Measurements from ENCODE around the gene PIH1D1.
A peak's percentile ranks its signal among the peaks of the same experiment; 100 is the strongest.
"Not testable (repeated sequence)": the region's sequence is repeated elsewhere in the genome, so short reads cannot be mapped to it uniquely, and the experiment has no call there.

PIH1D1 gene

DNA sequence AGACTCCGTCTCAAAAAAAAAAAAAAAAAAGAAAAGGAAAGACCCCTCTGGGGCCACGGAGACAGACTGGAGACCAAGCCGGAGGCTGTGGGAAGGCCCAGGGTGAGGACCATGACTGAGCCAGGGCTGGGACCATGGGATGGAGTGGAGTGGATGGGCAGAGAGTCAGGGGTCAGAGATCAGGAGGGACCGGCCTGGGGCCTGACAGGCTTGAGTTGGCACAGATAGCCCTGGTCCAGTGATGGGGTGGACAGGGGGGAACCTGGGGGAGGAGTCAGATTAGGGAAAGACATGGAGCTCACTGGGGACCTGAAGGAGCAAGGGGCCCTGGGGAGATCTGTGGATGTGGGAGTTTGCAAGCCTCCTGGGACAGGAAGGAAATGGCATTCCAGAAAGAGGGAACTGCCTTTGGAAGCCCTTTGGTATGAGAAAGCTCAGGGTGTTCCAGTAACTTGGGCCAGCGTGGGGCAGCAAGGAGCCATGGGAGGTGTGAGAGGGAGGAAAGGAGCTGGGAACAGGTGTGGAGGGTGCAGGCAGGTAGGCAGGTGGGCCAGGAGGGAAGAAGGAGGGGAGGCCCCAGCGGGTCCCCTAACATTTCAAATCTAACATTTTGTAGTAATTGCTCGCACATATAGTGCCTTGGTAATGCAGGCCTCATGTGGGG lies 29.5 kb upstream of the PIH1D1 start:
- DNase-seq (ENCODE audit: low read depth in 2 of 3, low spot score in 1 of 3): no peak

DNA sequence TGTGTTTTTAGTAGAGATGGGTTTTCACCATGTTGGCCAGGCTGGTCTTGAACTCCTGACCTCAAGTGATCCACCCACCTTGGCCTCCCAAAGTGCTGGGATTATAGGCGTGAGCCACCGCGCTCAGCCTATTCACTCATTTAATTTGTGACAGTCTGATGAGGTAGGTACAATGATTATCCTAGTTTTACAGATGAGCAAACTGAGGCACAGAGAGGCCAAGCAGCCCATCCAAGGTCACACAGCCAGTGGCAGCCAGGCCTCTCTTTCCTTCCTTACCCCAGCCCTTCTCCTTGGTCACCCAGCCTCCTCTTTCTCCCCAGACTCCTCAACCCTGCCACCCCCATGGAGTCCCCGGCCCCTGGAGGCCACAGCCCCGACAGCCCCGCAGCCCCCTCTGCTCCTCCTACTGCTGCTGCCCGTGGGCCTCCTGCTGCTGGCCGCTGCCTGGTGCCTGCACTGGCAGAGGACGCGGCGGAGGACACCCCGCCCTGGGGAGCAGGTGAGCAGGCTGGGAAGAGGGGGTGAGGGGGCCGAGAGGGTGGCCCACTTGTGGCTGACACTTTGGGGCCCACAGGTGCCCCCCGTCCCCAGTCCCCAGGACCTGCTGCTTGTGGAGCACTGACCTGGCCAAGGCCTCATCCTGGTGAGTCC lies 28.5 kb upstream of the PIH1D1 start:
- no peak for DNase-seq (ENCODE audit: low read depth in 2 of 3, low spot score in 1 of 3)

DNA sequence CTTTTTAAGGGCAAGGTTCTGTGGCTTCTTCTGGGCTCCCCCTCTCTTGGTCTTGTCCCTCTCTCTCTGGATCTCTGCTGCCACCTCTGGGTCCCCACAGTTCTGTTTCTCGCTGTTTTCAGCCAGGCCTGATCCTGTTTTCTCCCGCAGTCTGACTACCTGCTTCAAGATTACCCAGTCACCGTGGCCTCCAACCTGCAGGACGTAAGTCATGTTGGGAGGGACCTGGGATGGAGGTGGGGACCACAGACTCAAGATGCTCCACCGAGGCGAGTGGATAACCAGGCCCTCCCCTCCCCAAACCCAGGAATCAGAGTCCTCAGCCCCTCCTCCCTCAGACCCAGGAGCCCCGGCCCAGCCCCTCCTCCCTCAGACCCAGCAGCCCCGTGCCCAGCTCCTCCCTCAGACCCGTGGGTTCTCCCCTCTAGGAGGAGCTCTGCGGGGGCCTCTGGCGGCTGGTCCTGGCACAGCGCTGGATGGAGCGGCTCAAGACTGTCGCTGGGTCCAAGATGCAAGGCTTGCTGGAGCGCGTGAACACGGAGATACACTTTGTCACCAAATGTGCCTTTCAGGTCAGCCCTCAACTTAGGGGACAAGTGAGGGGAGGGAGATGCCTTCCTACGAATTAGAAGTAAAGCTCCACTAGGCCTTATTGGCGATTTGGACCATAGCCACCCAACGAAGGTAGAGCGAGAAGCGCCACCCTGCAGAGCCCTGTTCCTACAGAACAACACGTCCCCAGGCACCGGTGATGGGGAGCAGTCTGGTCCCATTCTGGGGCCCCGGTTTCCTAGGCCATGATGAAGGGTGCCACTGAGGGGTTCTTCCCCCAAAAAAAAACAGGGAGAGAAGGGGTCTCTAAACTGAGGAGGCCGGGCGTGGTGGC lies 24.6 kb upstream of the PIH1D1 start:
- peak; percentile 69 to 79 (median 77) for DNase-seq (ENCODE audit: low read depth in 2 of 3, low spot score in 1 of 3)

DNA sequence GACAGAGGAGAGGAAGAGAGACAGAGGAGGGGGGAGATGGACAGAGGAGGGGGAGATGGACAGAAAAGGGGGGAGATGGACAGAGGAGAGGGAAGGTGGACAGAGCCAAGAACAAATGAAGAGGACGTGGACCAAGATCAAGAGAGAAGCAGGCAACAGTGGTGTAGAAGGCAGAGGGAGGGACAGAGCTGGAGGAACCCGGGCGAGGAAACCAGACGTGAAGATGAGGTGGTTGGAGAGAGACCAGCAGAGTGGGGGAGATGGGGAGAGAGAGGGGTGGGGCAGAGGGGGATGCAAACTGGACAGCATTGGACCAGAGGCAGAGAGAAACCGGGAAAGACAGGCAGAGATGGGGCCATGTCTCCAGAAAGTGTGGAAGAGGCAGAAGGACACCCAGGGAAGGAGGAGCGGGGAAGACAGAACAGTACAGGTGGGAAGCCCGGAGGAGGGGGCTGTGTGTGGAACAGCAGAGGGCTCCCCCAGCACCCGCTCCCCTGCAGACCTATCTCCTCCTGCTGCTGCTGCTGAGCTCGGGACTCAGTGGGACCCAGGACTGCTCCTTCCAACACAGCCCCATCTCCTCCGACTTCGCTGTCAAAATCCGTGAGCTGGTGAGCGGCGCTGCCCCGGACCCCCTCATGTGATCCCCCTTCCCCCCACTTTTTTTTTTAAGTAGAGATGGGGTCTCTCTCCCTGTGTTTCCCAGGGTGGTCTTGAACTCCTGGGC lies 23.7 kb upstream of the PIH1D1 start:
- DNase-seq (ENCODE audit: low read depth in 2 of 3, low spot score in 1 of 3): no peak

DNA sequence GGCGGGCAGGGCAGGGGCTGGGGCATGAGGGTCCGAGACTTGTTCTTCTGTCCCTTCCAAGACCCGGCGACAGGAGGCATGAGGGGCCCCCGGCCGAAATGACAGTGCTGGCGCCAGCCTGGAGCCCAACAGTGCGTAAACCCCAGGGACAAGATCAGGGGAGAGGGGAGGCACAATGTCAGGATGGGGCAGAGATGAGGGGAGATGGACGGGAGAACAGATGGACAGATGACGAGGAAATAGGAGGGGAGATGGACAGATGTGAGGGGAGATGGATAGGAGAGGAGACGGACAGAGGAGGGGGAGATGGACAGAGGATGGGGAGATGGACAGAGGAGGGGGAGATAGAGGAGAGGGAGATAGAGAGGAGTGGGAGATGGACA lies 22.9 kb upstream of the PIH1D1 start:
- DNase-seq (ENCODE audit: low read depth in 2 of 3, low spot score in 1 of 3): no peak

DNA sequence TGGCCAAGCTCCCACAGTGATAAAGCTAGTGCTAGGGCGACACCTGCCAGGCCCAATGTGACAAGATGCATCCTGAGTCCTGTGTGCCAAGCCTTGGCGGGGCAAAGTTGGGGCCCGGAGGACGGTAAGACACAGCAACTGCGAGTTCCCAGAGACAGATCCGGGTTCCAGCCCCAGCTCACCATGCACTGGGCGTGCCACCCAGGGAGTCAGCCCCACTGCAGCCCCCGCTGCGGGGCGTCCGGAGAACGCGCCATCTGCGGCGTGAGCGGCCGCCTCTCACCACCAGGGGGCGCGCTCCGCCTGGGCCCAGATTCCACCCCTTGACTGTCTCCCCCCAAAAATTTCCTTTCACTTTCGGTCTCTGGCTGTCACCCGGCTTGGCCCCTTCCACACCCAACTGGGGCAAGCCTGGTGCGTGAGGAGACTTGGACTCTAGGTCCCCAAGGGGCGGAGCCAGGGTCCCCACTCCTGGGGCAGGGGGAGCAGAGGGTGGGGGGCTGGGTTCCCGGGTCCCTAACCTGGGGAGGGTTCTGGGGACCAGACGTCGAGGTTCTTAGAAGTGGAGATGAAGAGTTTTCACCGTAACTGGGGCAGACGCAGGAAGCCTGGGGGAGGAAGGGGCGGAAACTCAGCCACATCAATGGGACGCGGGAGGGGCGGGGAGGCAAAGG lies 22.4 kb upstream of the PIH1D1 start, which contains the start of gene FLT3LG:
FLT3LG (plus strand) TSS at position 348 of the 674 bp plus-strand sequence. CDS start 425 bp downstream, outside the sequence.
- peak; percentile 74 to 86 (median 84) for DNase-seq (ENCODE audit: low read depth in 2 of 3, low spot score in 1 of 3)

DNA sequence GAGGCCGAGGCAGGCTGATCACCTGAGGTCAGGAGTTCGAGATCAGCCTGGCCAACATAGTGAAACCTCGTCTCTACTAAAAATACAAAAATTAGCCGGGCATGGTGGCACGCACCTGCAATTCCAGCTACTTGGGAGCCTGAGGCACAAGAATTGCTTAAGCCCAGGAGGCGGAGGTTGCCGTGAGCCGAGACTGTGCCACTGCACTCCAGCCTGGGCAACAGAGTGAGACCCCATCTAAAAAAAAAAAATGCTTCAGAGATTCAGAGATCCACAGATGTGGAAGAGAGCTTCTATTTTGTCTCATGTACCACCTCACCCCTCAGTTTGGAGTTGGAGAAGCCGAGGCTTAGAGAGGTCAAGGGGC lies 21.9 kb upstream of the PIH1D1 start:
- DNase-seq (ENCODE audit: low read depth in 2 of 3, low spot score in 1 of 3): not testable (repeated sequence)

DNA sequence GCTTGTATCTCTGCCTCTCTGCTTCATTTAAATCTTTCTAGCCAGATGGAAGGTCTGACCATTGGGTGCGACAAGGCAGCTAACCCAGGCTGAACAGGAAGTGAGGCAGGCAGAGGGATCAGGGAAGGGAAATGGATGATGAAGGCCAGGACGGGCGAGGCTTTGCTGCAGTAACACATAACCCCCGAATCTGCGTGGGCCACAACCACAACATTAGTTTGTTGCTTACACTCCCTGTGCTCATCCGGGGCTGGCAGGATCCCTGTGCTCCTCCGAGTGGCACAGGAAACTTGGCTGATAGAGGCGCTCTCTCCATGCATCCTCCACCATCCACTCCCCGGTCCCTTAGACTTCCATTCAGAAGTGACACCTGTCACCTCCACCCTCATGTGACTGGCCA lies 21.3 kb upstream of the PIH1D1 start:
- no peak for DNase-seq (ENCODE audit: low read depth in 2 of 3, low spot score in 1 of 3)

DNA sequence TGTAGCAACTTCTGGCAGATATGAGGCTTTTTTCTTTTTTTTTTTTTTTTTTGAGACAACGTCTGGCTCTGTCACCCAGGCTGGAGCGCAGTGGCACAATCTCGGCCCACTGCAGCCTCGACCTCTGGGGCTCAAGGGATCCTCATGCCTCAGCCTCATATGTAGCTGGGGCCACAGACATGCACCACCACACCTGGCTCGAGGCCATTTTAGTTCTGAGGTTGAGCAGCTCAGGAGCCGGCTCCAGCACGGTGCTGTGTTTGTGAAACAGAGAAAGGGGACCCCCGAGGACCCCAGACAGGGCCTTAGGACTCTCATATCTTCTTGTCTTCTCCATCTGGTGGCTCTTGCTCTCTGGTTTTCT lies 19.0 kb upstream of the PIH1D1 start:
- no peak for DNase-seq (ENCODE audit: low read depth in 2 of 3, low spot score in 1 of 3)

DNA sequence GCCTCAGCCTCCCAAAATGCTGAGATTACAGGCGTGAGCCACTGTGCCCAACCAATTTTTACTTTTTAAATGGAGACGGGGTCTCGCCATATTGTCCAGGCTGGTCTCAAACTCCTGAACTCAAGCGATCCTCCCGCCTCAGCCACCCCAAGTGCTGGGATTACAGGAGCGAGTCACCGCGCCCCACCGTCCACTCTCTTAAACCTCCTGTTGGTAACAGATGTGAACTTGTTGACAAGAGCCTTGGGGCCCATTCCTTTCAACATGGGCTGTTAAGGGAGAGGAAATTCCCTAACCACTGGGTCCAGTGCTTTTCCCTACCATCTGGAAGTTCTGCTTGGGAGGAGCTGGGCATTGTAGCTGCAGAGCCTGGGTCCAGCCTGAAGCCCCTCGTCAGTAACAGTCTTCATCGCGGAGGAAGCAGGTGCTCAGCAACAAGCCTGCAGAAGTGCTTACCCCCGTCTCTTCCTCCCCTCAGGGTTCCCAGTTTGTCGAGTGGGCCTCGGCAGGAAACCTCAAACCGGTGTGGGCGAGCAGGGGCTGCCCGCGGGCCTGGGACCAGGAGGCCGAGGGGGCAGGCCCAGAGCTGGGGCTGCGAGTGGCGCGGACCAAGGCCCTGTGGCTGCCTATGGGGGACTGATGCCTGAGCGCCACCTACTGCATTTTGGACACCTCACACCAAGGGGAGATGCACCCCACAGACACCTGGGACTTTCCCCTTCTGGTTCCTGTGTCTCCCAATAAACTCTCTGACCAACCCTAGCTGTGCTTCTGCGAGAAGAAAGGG lies 18.4 kb upstream of the PIH1D1 start:
- peak; percentile 59 to 79 (median 65) for DNase-seq (ENCODE audit: low read depth in 2 of 3, low spot score in 1 of 3)

DNA sequence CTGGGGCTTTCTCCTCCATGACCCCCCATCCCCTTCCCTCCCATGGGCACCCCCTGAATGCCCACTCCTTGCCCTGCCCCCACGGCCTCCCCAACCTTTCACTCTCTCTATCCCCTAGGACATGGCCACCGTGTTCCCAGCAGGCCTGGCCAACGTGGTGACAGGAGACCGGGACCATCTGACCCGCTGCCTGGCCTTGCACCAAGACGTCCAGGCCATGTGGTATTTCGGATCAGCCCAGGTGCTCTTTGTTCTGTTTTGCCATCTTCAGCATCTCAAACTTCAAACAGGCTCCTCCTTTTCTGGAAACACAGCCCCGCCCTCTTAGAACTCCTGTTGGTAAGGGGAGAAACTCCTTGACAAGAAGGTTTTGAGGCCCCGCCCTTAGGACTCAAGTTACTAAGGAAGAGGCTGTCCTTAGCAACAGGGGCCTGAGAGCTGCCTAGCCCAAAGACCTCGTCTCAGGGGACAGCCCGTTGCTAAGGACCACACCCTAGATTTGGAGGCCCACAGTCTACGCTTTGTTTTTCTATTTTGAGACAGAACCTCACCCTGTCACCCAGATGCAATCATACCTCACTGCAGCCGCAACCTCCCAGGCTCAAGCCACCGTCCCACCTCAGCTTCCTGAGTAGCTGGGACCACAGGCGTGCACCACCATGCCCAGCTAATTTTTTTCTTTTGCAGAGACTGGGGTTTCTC lies 17.3 kb upstream of the PIH1D1 start:
- peak; percentile 60 to 72 (median 63) for DNase-seq (ENCODE audit: low read depth in 2 of 3, low spot score in 1 of 3)

DNA sequence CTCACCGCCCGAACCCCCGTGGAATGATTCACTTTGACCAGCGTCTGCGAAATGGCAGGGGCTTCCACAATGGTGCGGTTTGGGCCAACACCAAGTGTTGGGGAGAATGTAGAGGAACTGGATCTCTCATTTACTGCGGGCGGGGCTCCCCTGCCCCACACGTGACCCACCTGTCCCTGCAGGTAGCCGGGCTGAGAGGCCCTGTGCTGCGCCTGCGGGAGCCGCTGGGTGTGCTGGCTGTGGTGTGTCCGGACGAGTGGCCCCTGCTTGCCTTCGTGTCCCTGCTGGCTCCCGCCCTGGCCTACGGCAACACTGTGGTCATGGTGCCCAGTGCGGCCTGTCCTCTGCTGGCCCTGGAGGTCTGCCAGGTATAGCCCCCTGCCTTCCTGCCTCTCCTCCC lies 16.6 kb upstream of the PIH1D1 start:
- DNase-seq (ENCODE audit: low read depth in 2 of 3, low spot score in 1 of 3): no peak

DNA sequence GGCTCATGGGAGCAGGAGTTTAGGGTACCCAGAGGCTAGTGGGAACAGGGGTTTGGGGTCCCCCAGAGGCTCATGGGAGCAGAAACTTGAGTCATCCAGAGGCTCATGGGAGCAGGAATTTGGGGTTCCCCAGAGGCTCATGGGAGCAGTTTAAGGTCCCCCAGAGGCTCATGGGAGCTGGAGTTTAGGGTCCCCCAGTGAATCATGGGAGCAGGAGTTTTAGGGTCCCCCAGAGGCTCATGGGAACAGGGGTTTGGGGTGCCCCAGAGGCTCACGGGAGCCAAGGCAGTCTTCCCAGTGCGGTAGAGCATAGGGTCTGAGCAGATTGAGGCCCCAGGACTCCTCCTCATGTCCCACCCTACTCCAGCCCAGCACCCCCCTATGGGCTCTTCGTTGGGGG lies 13.8 kb upstream of the PIH1D1 start:
- no peak for DNase-seq (ENCODE audit: low read depth in 2 of 3, low spot score in 1 of 3)

DNA sequence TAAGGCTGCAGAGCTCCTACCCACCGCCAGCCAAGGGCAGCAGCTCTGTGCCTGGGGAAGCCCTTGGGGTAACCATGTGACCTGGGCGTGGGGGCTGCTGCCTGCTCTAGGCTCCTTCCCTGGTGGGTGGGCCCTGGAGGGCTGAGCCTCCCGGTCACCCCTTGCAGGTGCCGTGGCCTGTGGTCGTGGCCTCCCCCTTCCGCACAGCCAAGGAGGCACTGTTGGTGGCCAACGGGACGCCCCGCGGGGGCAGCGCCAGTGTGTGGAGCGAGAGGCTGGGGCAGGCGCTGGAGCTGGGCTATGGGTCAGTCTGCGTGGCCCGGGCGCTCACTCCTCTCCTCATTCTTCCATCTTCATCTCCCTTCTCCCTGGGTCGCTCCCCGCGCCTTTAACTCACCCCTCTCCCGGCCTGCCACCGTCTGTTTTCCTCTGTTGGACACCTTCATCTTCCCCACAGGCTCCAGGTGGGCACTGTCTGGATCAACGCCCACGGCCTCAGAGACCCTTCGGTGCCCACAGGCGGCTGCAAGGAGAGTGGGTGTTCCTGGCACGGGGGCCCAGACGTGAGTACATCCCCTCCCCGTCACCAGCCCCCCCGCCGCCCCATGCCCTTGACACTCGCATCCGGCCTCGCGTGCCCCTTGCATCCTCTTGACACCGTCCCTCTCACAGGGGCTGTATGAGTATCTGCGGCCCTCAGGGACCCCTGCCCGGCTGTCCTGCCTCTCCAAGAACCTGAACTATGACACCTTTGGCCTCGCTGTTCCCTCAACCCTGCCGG lies 12.5 kb upstream of the PIH1D1 start:
- DNase-seq (ENCODE audit: low read depth in 2 of 3, low spot score in 1 of 3): no peak

DNA sequence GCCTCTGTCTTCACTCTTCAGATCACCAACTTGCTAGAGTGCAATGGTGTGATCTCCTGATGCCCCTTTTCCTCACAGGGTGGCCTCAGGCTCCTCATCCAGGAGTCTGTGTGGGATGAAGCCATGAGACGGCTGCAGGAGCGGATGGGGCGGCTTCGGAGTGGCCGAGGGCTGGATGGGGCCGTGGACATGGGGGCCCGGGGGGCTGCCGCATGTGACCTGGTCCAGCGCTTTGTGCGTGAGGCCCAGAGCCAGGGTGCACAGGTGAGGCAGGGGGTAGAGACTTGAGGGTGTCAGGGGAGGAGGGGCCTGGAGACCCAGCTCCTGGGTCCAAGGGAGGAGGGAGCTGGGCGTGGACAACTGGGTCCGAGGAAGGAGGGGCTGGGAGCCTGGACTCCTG lies 10.9 kb upstream of the PIH1D1 start:
- DNase-seq (ENCODE audit: low read depth in 2 of 3, low spot score in 1 of 3): no peak

DNA sequence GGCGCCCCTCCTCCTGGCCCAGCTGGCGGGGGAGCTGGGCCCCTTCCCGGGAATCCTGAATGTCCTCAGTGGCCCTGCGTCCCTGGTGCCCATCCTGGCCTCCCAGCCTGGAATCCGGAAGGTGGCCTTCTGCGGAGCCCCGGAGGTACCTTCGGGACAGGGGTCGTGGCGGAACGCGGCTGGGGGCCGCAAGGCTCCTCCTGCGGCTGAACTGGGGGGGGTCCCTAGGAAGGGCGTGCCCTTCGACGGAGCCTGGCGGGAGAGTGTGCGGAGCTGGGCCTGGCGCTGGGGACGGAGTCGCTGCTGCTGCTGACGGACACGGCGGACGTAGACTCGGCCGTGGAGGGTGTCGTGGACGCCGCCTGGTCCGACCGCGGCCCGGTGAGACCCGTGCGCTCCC lies 10.0 kb upstream of the PIH1D1 start:
- DNase-seq (ENCODE audit: low read depth in 2 of 3, low spot score in 1 of 3): no peak

DNA sequence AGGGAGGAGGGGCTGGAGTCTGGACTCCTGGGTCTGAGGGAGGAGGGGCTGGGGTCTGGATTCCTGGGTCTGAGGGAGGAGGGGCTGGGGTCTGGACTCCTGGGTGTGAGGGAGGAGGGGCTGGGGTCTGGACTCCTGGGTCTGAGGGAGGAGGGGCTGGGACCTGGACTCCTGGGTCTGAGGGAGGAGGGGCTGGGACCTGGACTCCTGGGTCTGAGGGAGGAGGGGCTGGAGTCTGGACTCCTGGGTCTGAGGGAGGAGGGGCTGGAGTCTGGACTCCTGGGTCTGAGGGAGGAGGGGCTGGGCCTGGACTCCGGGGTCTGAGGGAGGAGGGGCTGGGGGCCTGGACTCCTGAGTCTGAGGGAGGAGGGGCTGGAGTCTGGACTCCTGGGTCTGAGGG lies 9.5 kb upstream of the PIH1D1 start:
- not testable (repeated sequence) for DNase-seq (ENCODE audit: low read depth in 2 of 3, low spot score in 1 of 3)

DNA sequence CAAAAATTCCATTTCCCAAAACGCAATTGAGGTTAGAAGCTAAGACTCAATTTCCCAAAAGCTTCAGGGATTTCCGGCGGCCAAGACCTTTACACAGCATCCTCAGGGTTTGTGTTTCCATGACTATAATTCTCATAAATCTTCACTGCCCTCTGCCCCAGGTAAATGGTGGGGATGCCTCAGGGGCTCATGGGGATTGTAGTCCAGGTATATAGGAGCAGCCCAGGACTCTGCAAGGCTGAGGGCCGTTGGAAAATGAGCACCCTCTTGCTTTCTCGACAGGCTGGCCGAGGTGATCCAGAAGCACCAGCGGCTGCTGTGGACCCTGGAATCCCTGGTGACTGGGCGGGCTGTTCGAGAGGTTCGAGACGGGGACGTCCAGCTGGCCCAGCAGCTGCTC lies 7.8 kb upstream of the PIH1D1 start:
- DNase-seq (ENCODE audit: low read depth in 2 of 3, low spot score in 1 of 3): no peak

DNA sequence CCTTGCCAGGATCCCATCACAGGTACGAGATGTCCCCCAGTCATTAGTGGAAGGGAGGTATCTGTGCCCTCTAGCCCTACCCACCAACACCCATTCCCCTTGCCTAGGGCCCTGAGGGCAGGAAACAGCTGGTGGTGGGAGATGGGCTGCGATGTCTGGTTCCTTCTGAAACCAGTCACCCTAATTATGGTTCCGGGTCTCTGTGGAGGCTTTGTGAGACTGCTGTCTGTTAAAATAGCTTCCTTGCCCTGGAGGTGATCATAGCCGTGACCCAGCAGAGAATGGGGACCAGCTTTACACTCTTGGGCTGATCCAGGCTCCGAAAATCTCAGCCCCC lies 6.9 kb upstream of the PIH1D1 start:
- DNase-seq (ENCODE audit: low read depth in 2 of 3, low spot score in 1 of 3): no peak
